HG03354 (cell line): ENCODE data around the gene IRAK2.
A peak's percentile ranks its signal among the peaks of the same experiment; 100 is the strongest.

Experiments
- ATAC-seq: cut with Tn5 transposase; IDR thresholded peaks from one replicate; pipeline ENCODE4 v1.9.1; 2021; ENCODE audit warnings: mild to moderate bottlenecking; ENCODE audit not compliant: unreplicated experiment, poor library complexity, severe bottlenecking

Gene IRAK2

GRCh38 chr3:10291641-10292040, 126.9 kb downstream of the IRAK2 start:
- ATAC-seq, result no peak

DNA sequence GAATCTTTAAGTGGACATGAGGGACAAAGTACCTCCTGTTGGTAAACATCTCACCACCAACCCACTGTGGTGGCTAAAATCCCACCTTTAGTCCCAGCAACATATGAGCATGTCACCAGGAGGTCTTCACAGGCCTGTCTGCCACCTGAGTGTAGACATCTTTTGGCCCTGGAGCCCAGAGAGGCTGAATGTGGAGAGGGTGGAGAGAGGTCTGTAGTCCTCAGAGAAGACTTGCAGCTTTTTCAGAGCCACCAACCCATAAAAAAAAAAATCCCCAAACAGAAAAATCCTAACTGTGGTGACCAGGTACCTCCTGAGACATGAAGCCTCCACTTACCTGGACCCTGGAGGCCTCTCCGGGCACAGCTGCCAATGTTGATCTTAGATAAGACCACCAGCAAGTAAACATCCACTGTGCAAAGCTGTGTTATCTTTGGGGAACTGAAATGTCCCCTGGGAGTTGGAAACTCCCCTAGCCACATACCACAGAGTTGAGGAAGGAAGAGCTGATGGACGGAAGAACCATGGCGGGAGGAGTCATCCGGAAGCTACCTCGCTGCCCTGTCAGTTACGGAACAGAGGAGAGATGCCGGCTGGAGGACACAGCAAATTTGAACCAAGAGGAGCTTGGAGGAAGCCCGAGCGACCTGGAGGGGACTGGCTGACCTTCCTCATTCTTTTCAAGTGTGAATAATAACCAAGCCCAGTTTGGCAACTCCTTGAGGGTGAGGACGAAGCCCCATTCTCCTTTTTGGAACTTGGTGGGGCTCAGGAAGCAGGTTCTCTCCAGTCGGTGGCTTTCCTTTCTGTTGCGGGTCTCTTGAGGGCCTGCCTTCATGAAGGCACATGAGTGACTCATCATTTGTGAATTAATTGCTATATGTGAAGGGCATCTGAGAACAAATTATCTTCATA, 128.0 kb downstream of the IRAK2 start, which contains the start of gene GHRL:
TSS of gene GHRL (minus strand) at position 443 of the 915 bp plus-strand sequence. CDS start 2,767 bp downstream, outside the sequence.
- peak; percentile 87 for ATAC-seq
